Liver (tissue), 9 donors: ENCODE results near the gene OR2Y1. TPM values are rescaled to one million over a fixed set of nuclear protein-coding genes. Genes with fewer than 3 reads are reported as not detected.

Experiments
- DNase-seq: peaks from one replicate; pipeline ENCODE4 v3.0.0-alpha.2; 2017; ENCODE audit warnings: low spot score
- H3K27ac ChIP-seq, 2 donors: one replicate each; pipeline ENCODE4 v1.7.0; 2013; ENCODE audit warnings: inconsistent platforms in 2 of 2, low read length in 2 of 2, control low read depth in 1 of 2, low read depth in 1 of 2, mild to moderate bottlenecking in 1 of 2
- H3K27me3 ChIP-seq, 4 donors: one replicate each; pipeline versions ENCODE4 v1.6.1 to v1.7.0; 2013; ENCODE audit warnings: low read length in 3 of 4, inconsistent platforms in 1 of 4, mild to moderate bottlenecking in 1 of 4, moderate library complexity in 1 of 4; ENCODE audit not compliant: control insufficient read depth in 4 of 4, insufficient read depth in 4 of 4
- H3K36me3 ChIP-seq, 4 donors: one replicate each; pipeline versions ENCODE4 v1.6.1 to v1.7.0; 2013; ENCODE audit warnings: low read length in 3 of 4, mild to moderate bottlenecking in 3 of 4, low read depth in 1 of 4, moderate library complexity in 1 of 4; ENCODE audit not compliant: control insufficient read depth in 4 of 4, insufficient read depth in 3 of 4
- H3K4me1 ChIP-seq, 4 donors: one replicate each; pipeline versions ENCODE4 v1.6.1 to v1.7.0; 2013; ENCODE audit warnings: low read length in 3 of 4, mild to moderate bottlenecking in 3 of 4, moderate library complexity in 1 of 4; ENCODE audit not compliant: control insufficient read depth in 4 of 4, insufficient read depth in 4 of 4
- H3K4me3 ChIP-seq, 3 donors: one replicate each; pipeline versions ENCODE4 v1.6.1 to v1.7.0; 2013; ENCODE audit warnings: low read length in 3 of 3, control low read depth in 1 of 3, low read depth in 1 of 3, mild to moderate bottlenecking in 1 of 3
- H3K9ac ChIP-seq, 2 donors: one replicate each; pipeline ENCODE4 v1.7.0; 2013; ENCODE audit warnings: low read length in 2 of 2, mild to moderate bottlenecking in 2 of 2, moderate library complexity in 2 of 2, control low read depth in 1 of 2, low read depth in 1 of 2
- H3K9me3 ChIP-seq, 4 donors: one replicate each; pipeline versions ENCODE4 v1.6.1 to v1.7.0; 2013; ENCODE audit warnings: low read length in 3 of 4; ENCODE audit not compliant: control insufficient read depth in 4 of 4
- EGR1 ChIP-seq, 2 donors: IDR thresholded peaks; 2 replicates each; pipeline ENCODE4 v1.6.1; 2016 to 2018; ENCODE audit warnings: antibody characterized with exemption in 2 of 2, low read depth in 2 of 2
- FOXA1 ChIP-seq: IDR thresholded peaks from 2 replicates; pipeline ENCODE4 v1.6.1; 2016; ENCODE audit warnings: antibody characterized with exemption
- FOXA2 ChIP-seq: IDR thresholded peaks from 2 replicates; pipeline ENCODE4 v1.6.1; 2016; ENCODE audit warnings: antibody characterized with exemption
- HNF4A ChIP-seq, 2 donors: conservative IDR thresholded peaks; 2 replicates each; pipeline ENCODE4 v1.6.1; 2016; ENCODE audit warnings: antibody characterized with exemption in 2 of 2, mild to moderate bottlenecking in 2 of 2
- HNF4G ChIP-seq: IDR thresholded peaks from 2 replicates; pipeline ENCODE4 v1.6.1; 2016; ENCODE audit warnings: antibody characterized with exemption
- JUND ChIP-seq, 2 donors: IDR thresholded peaks; 2 replicates each; pipeline ENCODE4 v1.6.1; 2016; ENCODE audit warnings: antibody characterized with exemption in 2 of 2
- NR2F2 ChIP-seq: IDR thresholded peaks from 2 replicates; pipeline ENCODE4 v1.6.1; 2016; ENCODE audit warnings: antibody characterized with exemption
- RAD21 ChIP-seq, 2 donors: IDR thresholded peaks; 2 replicates each; pipeline ENCODE4 v1.6.1; 2016; ENCODE audit warnings: antibody characterized with exemption in 2 of 2, mild to moderate bottlenecking in 2 of 2
- SP1 ChIP-seq: IDR thresholded peaks from 2 replicates; pipeline ENCODE4 v1.6.1; 2018; ENCODE audit warnings: antibody characterized with exemption, mild to moderate bottlenecking
- TAF1 ChIP-seq: conservative IDR thresholded peaks from 2 replicates; pipeline ENCODE4 v1.6.1; 2016; ENCODE audit warnings: antibody characterized with exemption, mild to moderate bottlenecking
- YY1 ChIP-seq: IDR thresholded peaks from 2 replicates; pipeline ENCODE4 v1.6.1; 2016; ENCODE audit warnings: antibody characterized with exemption, mild to moderate bottlenecking
- WGBS: extraction: QIAGEN DNeasy Blood & Tissue Kit; methylation state at CpG from one replicate; pipeline ENCODE4 v1.1.7; 2013; 5-methylcytosine and 5-hydroxymethylcytosine counted together
- polyA plus RNA-seq, 2 donors: library from polyadenylated mRNA; stranded (reverse) in 1 of 2; unstranded in 1 of 2; fragments of 200-250 nt in 1 of 2; fragments of >200 nt in 1 of 2; fragmentation: Nextera tagmentation in 1 of 2; extraction: Ambion mirVana in 1 of 2; gene quantifications; one replicate each; pipeline versions ENCODE4 v1.2.1 to v1.2.3, GENCODE V29; 2013 to 2015
- total RNA-seq, 2 donors: library from RNA; depleted of rRNA; stranded (reverse); fragments of >200 nt; gene quantifications; one replicate each; pipeline ENCODE4 v1.2.3, GENCODE V29; 2014
- TF ChIP-seq, protein P1 (sequence below): IDR thresholded peaks from 2 replicates; pipeline ENCODE4 v1.6.1; 2016; ENCODE audit warnings: antibody characterized with exemption
- TF ChIP-seq, protein P2 (sequence below): fragments of 150-350 bp; IDR thresholded peaks from 2 replicates; pipeline ENCODE4 v1.5.1; 2017; ENCODE audit warnings: improper control_type of control experiment, low read depth, low read length; ENCODE audit not compliant: missing input control
- TF ChIP-seq, protein P3 (sequence below): IDR thresholded peaks from 2 replicates; pipeline ENCODE4 v1.6.1; 2016; ENCODE audit warnings: antibody characterized with exemption
- TF ChIP-seq, protein P4 (sequence below): IDR thresholded peaks from 2 replicates; pipeline ENCODE4 v1.6.1; 2016; ENCODE audit warnings: antibody characterized with exemption, mild to moderate bottlenecking
- TF ChIP-seq, protein P5 (sequence below): IDR thresholded peaks from 2 replicates; pipeline ENCODE4 v1.6.1; 2016; ENCODE audit warnings: antibody characterized with exemption
- donor health status: healthy.
- donor health status: healthy.
- donor health status: healthy.
- donor health status: healthy.
- donor health status: healthy.

Gene OR2Y1
- total and polyA plus RNA-seq, 4 donors = not detected

DNA sequence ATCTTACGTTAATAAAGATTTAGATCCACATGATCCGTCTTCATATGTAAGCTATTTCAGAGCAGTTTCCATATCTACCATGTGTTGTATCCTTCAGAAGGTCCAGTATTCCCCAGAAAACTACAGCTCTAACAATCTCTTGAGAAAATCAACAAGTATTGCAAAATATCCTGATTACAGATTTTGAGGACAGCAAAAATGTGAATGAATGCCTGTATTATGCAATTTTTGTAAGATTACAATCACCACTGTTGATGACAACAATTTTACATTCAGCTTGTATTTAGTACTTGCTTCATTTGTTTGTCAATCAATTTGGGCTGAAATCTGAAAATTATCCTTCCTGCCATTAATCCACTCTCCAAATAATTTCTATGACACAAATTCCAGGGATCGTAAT lies 47.4 kb downstream of the OR2Y1 start:
- peaks cover 0 to 6% (median 1%) of the 10 kb centered on the region in 4 donors for H3K9me3 ChIP-seq
- TF ChIP-seq FOXA1 = no peak
- TF ChIP-seq FOXA2 = no peak
- peaks cover 0 to 14% (median 2%) of the 10 kb centered on the region in 4 donors for H3K27me3 ChIP-seq
- H3K9ac ChIP-seq = no peak overlapping the region
- no peak overlapping the region for H3K4me3 ChIP-seq
- DNase-seq = no peak
- no peak overlapping the region for H3K27ac ChIP-seq
- no peaks in the 10 kb centered on the region for H3K36me3 ChIP-seq
- WGBS = 54% methylated on average over 3 of the region's 3 CpGs
- no peaks in the 10 kb centered on the region for H3K4me1 ChIP-seq

DNA sequence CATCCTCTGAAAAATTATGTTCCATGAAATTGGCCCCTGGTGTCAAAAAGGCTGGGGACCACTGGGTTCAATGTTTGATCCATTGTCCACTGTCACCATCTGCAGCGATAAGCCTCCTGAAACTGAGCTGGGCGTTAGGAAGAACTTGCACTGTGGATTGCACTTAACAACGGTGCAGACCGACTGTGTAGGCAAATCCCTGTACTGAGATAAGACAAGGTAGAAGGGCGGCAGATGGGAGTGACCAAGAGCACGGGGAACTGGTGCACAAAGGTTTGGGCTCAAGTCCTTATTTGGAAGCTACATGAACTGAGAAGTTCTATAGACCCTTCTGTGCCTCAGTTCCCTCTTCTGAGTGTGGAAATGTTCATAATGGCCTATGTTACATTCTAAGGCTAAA lies 48.8 kb downstream of the OR2Y1 start:
- DNase-seq = no peak
- WGBS = 70% methylated on average over 6 of the region's 6 CpGs
- Histone ChIP-seq H3K27me3 (peaks cover 0 to 13% (median 2%) of the 10 kb centered on the region in 4 donors), H3K27ac (no peak overlapping the region), H3K4me1 (no peaks in the 10 kb centered on the region), H3K9ac (no peak overlapping the region), H3K9me3 (peaks cover 0 to 2% (median 0%) of the 10 kb centered on the region in 4 donors), H3K4me3 (no peak overlapping the region), H3K36me3 (no peaks in the 10 kb centered on the region)
- TF ChIP-seq, protein P1, sequence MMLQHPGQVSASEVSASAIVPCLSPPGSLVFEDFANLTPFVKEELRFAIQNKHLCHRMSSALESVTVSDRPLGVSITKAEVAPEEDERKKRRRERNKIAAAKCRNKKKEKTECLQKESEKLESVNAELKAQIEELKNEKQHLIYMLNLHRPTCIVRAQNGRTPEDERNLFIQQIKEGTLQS = no peak
- no peak for TF ChIP-seq RAD21 (IDR thresholded peaks at IDR 0.05)
- TF ChIP-seq, protein P2, sequence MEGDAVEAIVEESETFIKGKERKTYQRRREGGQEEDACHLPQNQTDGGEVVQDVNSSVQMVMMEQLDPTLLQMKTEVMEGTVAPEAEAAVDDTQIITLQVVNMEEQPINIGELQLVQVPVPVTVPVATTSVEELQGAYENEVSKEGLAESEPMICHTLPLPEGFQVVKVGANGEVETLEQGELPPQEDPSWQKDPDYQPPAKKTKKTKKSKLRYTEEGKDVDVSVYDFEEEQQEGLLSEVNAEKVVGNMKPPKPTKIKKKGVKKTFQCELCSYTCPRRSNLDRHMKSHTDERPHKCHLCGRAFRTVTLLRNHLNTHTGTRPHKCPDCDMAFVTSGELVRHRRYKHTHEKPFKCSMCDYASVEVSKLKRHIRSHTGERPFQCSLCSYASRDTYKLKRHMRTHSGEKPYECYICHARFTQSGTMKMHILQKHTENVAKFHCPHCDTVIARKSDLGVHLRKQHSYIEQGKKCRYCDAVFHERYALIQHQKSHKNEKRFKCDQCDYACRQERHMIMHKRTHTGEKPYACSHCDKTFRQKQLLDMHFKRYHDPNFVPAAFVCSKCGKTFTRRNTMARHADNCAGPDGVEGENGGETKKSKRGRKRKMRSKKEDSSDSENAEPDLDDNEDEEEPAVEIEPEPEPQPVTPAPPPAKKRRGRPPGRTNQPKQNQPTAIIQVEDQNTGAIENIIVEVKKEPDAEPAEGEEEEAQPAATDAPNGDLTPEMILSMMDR = no peak
- no peak for TF ChIP-seq FOXA2
- no peak for TF ChIP-seq NR2F2
- TF ChIP-seq, protein P3, sequence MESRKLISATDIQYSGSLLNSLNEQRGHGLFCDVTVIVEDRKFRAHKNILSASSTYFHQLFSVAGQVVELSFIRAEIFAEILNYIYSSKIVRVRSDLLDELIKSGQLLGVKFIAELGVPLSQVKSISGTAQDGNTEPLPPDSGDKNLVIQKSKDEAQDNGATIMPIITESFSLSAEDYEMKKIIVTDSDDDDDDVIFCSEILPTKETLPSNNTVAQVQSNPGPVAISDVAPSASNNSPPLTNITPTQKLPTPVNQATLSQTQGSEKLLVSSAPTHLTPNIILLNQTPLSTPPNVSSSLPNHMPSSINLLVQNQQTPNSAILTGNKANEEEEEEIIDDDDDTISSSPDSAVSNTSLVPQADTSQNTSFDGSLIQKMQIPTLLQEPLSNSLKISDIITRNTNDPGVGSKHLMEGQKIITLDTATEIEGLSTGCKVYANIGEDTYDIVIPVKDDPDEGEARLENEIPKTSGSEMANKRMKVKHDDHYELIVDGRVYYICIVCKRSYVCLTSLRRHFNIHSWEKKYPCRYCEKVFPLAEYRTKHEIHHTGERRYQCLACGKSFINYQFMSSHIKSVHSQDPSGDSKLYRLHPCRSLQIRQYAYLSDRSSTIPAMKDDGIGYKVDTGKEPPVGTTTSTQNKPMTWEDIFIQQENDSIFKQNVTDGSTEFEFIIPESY = no peak
- no peak for TF ChIP-seq JUND (IDR thresholded peaks at IDR 0.05)
- TF ChIP-seq YY1 = no peak
- TF ChIP-seq HNF4G = no peak
- no peak for TF ChIP-seq EGR1 (IDR thresholded peaks at IDR 0.05; ENCODE audit: low read depth in 2 of 2)
- TF ChIP-seq, protein P4, sequence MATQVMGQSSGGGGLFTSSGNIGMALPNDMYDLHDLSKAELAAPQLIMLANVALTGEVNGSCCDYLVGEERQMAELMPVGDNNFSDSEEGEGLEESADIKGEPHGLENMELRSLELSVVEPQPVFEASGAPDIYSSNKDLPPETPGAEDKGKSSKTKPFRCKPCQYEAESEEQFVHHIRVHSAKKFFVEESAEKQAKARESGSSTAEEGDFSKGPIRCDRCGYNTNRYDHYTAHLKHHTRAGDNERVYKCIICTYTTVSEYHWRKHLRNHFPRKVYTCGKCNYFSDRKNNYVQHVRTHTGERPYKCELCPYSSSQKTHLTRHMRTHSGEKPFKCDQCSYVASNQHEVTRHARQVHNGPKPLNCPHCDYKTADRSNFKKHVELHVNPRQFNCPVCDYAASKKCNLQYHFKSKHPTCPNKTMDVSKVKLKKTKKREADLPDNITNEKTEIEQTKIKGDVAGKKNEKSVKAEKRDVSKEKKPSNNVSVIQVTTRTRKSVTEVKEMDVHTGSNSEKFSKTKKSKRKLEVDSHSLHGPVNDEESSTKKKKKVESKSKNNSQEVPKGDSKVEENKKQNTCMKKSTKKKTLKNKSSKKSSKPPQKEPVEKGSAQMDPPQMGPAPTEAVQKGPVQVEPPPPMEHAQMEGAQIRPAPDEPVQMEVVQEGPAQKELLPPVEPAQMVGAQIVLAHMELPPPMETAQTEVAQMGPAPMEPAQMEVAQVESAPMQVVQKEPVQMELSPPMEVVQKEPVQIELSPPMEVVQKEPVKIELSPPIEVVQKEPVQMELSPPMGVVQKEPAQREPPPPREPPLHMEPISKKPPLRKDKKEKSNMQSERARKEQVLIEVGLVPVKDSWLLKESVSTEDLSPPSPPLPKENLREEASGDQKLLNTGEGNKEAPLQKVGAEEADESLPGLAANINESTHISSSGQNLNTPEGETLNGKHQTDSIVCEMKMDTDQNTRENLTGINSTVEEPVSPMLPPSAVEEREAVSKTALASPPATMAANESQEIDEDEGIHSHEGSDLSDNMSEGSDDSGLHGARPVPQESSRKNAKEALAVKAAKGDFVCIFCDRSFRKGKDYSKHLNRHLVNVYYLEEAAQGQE = no peak
- TF ChIP-seq FOXA1 = no peak
- no peak for TF ChIP-seq TAF1
- TF ChIP-seq HNF4A (conservative IDR thresholded peaks at IDR 0.05) = no peak
- TF ChIP-seq, protein P5, sequence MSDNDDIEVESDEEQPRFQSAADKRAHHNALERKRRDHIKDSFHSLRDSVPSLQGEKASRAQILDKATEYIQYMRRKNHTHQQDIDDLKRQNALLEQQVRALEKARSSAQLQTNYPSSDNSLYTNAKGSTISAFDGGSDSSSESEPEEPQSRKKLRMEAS = no peak
- TF ChIP-seq SP1 = no peak
